Activated CD8-positive, alpha-beta memory T cell treated with anti-CD3 and anti-CD28 coated beads, Interleukin-2, amount 50 U/mL, for 48 hours (primary cell): ENCODE results near the gene GRAMD1C.
"Not testable (repeated sequence)": the region's sequence is repeated elsewhere in the genome, so short reads cannot be mapped to it uniquely, and the experiment has no call there.

Source experiments
- DNase-seq: peaks from one replicate; pipeline ENCODE4 v3.0.0-alpha.2; 2020

GRAMD1C gene

DNA sequence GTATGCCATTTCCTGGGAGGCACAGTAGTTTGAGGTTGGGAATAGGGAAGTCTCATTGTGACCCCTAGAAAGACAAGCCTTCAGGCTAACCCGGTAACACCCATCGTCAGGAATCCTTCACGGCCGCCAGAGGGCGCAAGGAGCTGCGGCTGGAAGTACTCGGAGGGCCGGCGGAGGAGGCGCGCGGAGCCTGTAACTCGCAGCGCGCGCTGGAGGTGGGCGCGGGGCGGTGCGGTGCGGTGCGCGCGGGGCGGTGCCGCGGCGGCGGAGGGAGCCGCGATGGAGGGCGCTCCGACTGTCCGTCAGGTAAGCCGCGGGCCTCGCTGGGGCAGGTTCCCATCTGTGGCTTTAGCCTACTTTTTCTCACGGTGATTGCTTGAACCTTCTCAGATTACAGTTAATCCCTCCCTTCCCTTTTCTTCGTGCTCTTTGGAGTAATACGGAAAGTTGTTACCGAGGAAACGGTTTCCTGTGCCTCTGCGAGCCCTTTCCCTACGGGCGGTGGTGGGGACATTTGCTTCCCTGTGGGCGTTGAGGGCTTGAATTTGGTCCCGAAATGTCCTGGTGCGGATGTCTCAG is at the start of gene GRAMD1C:
Gene GRAMD1C (plus strand): TSS at position 158 of the 579 bp plus-strand sequence. CDS start 122 bp downstream, at position 280.
- DNase-seq: peak; percentile 92

GRCh38 chr3:113791381-113791780 is 47.2 kb upstream of the GRAMD1C start:
- DNase-seq: no peak

DNA sequence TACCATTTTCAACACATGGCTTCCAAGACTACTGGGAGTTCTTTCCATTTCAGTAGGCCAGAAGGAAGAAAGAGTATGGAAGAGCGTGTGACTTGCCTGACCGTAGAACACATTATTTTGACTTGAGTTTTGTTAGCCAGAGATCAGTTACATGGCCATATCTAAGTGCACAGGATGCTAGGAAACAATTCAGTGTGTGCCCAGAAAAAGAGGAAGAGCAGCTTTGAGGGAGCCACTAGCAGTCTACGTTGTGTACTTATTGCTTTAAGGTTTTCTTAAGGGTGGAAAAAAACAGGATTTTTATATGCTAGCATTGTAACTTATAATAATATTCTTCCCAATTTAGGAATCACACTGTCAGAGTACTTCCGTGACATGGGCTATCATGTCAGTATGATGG is 44.1 kb upstream of the GRAMD1C start:
- no peak for DNase-seq

GRCh38 chr3:113795693-113796092 is 42.9 kb upstream of the GRAMD1C start:
- DNase-seq: no peak

- DNase-seq: no peak
These were observed 35.7 kb upstream of the GRAMD1C start for GRCh38 chr3:113802795-113803455.

GRCh38 chr3:113804661-113805060 is 33.9 kb upstream of the GRAMD1C start:
- DNase-seq: no peak

DNA sequence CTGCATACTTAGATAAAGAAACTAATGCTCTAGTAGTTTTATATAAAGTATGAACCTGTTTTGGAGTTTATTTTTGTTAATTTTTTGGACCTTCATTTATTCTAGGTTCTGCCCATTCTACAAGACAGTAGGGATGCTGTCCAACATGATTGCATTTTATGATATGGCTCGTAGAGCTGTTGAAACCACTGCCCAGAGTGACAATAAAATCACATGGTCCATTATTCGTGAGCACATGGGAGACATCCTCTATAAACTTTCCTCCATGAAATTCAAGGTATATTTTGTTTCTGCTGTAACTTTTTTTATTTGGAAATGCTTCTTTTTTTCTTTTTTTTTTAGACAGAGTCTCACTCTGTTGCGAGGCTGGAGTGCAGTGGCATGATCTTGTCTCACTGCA is 33.3 kb upstream of the GRAMD1C start:
- DNase-seq: no peak

- DNase-seq: no peak
These were observed 25.7 kb upstream of the GRAMD1C start for GRCh38 chr3:113812854-113813253.

DNA sequence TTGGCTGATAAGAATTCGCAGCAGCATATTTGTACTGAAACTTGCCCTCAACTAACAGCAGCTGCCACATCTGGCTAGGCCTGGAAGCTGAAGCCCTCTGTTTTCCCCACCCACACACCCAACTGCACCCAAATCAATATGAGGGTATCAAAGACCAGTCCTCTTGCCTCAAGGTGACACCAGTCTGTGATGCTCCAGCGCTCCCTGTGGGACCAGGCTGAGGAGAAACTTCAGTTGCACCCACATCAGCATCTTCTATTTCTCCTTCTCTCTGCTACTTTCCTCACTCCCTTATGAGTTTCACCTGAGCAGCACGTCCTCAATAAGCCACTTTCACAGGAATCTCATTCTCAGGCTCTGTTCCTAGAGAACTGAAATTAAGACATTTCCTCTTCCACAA is 18.7 kb upstream of the GRAMD1C start:
- no peak for DNase-seq

DNA sequence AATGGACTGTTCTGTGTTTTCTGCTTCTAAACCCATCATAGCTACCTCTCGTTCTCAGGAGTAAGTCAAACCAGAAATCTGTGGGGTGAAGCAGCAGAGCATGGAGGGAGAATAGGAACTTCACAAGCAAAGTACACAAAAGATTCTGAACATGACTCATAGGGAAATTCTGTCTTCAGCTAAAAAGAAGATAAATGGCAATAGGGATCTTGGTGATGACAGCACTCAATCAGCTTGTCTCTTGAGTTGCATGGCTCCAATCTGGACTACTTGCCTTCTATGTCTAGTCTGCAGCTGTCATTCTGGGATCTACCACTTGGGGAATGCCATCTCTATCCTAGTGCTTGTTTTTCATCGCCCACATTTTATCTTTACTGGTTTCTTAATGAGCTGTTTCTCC is 13.5 kb upstream of the GRAMD1C start:
- DNase-seq: no peak

DNA sequence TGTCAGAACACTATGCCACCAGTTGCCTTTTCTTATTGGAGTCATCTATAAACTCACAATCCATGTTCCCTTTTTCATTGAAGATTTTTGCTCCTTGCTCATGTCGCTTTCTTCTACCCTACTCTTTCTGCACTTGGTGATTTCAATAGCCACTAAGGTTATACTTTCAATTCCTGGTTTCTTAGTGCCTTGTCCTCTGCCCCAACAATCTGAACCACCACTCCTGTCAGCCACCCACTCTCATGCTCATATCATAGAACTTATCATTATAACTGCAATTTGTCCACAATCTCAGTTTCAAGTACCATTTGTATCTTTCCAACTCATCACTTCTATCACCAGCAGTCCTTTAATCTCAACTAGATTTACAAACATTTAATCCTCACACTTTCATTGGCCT is 10.0 kb upstream of the GRAMD1C start:
- no peak for DNase-seq

DNA sequence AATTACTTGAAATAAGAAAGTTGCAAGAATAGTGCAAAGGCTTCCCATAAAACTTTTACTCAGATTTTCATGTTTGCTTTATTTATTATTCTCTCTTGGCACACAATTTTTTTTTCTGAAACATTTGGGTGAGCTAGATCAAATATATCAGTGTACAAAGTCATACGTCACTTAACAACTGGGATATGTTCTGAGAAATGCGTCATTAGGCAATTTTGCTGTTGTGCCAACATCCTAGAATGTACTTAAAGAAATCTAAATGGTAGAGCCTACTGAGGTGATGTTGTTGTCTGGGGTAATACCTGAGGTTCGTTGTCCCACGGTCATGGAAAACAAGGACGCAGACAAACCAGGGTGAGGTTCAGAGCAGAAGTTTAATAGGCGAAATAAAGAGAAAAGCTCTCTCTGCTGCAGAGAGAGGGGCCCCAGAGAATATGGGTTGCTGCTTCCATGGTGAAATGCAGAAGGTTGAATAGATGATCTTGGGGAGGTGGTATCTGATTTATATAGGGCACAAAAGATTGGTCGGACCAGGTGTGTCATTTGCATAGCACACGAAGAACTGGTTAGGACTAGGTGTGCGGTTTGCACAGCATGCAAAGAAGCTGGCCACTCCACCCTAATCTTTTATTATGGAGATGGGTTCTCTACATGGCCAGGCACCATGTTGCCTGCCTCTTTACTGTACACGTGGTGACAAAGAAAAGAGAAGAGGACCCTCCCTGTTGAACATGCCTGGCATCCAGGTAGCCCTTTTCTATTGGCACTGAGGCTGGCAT is 8.8 kb upstream of the GRAMD1C start:
- no peak for DNase-seq

GRCh38 chr3:113831103-113831355 is 7.6 kb upstream of the GRAMD1C start:
- no peak for DNase-seq

GRCh38 chr3:113832477-113833164 is 6.0 kb upstream of the GRAMD1C start:
- no peak for DNase-seq

GRCh38 chr3:113834983-113835382 is 3.6 kb upstream of the GRAMD1C start:
- DNase-seq: no peak

- DNase-seq: no peak
These were observed 963 bp downstream of the GRAMD1C start for GRCh38 chr3:113839551-113839950.

DNA sequence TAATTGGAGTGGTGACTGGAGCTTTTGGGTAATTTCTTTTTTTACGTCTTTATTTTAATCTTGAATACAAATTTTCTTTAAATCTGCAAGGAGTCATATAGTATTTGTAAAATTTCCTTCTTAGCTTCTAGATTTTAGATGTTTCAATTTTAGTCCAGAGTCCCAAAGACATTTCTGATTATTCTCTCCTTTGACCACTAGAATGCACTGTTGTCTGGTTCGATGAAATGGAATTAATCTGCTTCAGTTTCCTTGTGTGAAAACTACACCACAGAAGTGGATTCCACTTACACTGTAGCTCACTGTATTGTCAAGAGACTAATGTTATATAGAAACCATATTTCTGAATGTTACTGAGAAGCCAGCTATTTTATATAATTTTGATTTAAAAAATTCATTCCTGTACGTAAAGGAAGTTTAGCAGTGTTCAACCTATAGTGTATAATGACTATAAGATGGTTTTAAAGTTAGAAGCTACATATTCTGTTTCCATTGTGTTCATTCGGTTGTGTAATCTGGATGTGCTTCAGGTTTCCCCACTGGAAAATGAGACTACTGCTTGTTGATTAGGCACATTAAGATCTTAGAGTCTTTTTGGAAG is 6.1 kb downstream of the GRAMD1C start:
- no peak for DNase-seq

GRCh38 chr3:113847247-113847646 is 8.7 kb downstream of the GRAMD1C start:
- no peak for DNase-seq

GRCh38 chr3:113847664-113848461 is 9.3 kb downstream of the GRAMD1C start:
- DNase-seq: no peak

DNA sequence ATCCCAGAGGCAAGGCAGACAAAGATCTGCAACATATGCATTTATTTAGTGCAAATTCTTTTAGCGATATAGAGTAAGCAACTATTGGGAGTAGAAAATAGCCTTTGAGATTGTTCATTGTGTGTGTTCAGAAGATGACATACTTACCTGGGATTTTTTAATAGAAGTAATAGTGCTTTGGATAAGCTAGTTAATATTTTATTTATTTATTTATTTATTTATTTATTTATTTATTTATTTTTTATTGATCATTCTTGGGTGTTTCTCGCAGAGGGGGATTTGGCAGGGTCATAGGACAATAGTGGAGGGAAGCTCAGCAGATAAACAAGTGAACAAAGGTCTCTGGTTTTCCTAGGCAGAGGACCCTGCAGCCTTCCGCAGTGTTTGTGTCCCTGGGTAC is 10.5 kb downstream of the GRAMD1C start:
- DNase-seq: not testable (repeated sequence)

DNA sequence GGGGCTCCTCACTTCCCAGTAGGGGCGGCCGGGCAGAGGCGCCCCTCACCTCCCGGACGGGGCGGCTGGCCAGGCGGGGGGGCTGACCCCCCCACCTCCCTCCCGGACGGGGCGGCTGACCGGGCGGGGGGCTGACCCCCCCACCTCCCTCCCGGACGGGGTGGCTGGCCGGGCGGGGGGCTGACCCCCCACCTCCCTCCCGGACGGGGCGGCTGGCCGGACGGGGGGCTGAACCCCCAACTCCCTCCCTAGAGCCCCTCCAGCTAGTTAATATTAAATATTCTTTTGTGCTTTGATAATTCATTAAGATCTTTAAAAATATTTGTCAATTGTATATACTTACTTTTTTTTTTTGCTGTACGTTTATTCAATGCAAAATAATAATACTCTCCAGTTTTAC is 11.3 kb downstream of the GRAMD1C start:
- DNase-seq: not testable (repeated sequence)

- not testable (repeated sequence) for DNase-seq
These were observed 11.8 kb downstream of the GRAMD1C start for GRCh38 chr3:113850391-113850790.

DNA sequence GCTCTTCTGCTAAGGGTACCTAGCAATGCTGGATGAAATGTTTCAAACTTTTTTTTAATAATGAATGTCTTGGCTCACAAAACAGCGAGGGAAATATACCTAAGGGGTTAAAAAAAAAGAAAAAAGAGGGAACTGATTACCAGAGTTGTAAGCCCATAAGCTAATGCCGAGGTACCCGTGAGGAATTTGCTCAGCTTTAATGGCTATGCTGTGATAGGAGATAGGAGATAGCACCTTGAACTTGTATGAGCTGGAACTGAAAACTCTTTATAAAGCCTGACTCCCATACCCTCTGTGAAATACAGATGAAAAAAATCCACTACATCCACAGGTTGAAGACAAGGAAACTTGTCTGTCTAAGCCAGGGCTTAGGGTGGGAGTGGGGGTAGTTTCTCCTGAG is 13.9 kb downstream of the GRAMD1C start:
- DNase-seq: no peak
